Thymus (tissue), 2 donors: ENCODE measurements around the gene SMIM1. TPM values are rescaled to one million over a fixed set of nuclear protein-coding genes. Genes with fewer than 3 reads are reported as not detected.

ENCODE experiments used
- polyA plus RNA-seq: library from polyadenylated mRNA; stranded (reverse); fragments of 200-250 nt; gene quantifications from one replicate; pipeline ENCODE4 v1.2.3, GENCODE V29; 2013
- total RNA-seq: library from RNA; stranded (reverse); fragments of 120-200 nt; gene quantifications from one replicate; pipeline ENCODE4 v1.2.4, GENCODE V29; 2013
- donor health status: healthy.

SMIM1 gene
- total and polyA plus RNA-seq, 2 donors = 6.9 to 7.0 TPM

Other genes with a start within 250 kb of the SMIM1 start
- 9.6 TPM for gene MEGF6, start 161.2 kb upstream of the SMIM1 start, total RNA-seq
- gene MEGF6, start 161.2 kb upstream of the SMIM1 start, polyA plus RNA-seq = 35.2 TPM
- 8.5 TPM for gene TPRG1L, start 147.7 kb upstream of the SMIM1 start, total RNA-seq
- gene TPRG1L, start 147.7 kb upstream of the SMIM1 start, polyA plus RNA-seq = 37.1 TPM
- gene WRAP73, start 122.6 kb upstream of the SMIM1 start, total RNA-seq = 19.7 TPM
- gene WRAP73, start 122.6 kb upstream of the SMIM1 start, polyA plus RNA-seq = 25.9 TPM
- gene TP73, start 120.2 kb upstream of the SMIM1 start, total RNA-seq = 2.6 TPM
- 2.9 TPM for gene TP73, start 120.2 kb upstream of the SMIM1 start, polyA plus RNA-seq
- gene CCDC27, start 20.3 kb upstream of the SMIM1 start, total RNA-seq = not detected
- 0.02 TPM for gene CCDC27, start 20.3 kb upstream of the SMIM1 start, polyA plus RNA-seq
- 20.6 TPM for gene LRRC47, start 23.7 kb downstream of the SMIM1 start, total RNA-seq
- gene LRRC47, start 23.7 kb downstream of the SMIM1 start, polyA plus RNA-seq = 30.6 TPM
- 12.8 TPM for gene CEP104, start 84.5 kb downstream of the SMIM1 start, total RNA-seq
- gene CEP104, start 84.5 kb downstream of the SMIM1 start, polyA plus RNA-seq = 11.7 TPM
- gene DFFB, start 84.7 kb downstream of the SMIM1 start, total RNA-seq = 4.5 TPM
- gene DFFB, start 84.7 kb downstream of the SMIM1 start, polyA plus RNA-seq = 6.7 TPM
- gene C1orf174, start 127.5 kb downstream of the SMIM1 start, total RNA-seq = 23.1 TPM
- gene C1orf174, start 127.5 kb downstream of the SMIM1 start, polyA plus RNA-seq = 19.3 TPM